GM18517 (cell line): Measurements from ENCODE around the gene ATXN3L.

ENCODE experiments used
- ATAC-seq: cut with Tn5 transposase; IDR thresholded peaks from one replicate; pipeline ENCODE4 v1.9.1; 2021; ENCODE audit warnings: mild to moderate bottlenecking, moderate library complexity; ENCODE audit not compliant: unreplicated experiment

ATXN3L gene

DNA sequence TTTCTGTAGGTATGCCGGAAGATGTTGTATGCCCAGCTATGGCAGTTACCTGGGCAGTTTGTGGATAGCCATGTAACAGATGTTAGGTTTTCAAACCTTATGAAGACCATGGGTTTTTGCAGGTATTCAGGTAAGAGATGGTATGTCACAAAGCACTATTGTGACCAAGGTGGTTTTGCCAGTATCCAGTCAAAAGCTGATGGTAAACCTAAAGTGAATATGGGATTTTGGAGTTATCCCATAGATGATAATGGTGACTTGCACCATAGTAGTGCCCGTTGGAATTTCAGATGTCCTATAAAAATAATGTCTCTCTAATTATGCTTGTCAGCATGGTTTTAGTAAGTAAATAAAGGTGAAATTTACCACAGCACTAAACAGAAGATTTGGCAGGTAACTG lies at the start of gene ATXN3L:
TSS of gene ATXN3L (minus strand) at position 101 of the 400 bp plus-strand sequence. CDS start 119 bp downstream, outside the sequence.
- ATAC-seq: no peak

GRCh38 chrX:13369256-13370030 lies 49.6 kb upstream of the ATXN3L start:
- no peak for ATAC-seq

DNA sequence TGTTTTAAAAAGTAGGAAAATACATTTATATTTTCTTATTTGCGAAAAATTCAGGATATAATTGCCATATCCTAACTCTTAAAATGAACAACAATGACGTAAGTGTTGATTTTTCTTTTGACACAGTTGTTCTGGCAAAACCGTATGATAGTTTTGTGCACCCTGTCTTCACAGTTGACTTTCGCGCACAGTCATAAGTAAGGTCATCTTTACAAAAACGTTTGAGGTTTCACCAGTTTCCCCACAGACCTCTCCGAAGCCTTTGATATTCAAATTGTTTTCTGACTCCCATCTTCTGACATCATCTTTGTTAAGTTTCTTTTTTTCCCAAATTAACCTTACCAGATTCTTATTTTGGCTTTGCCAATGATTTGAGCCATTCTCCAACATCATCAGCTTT lies 48.1 kb upstream of the ATXN3L start:
- ATAC-seq: no peak

- ATAC-seq: no peak
Observed at GRCh38 chrX:13366698-13367097, 46.8 kb upstream of the ATXN3L start.

DNA sequence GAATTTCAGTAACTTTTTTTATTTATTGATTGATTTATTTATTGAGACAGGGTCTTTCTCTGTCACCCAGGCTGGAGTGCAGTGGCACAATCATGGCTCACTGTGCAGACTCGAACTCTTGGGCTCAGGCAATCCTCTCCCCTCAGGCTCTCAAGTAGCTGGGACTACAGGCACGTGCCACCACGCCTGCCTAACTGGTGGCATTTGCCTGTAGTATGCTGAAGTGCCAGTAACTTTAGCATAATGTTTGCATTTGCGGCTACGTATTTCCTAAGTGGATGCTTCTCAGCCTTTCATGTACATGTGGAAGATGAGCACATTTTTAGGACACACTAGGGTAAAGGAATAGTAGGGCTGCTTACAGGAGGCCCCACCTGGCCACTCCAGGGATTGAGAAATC lies 45.3 kb upstream of the ATXN3L start:
- ATAC-seq: no peak

GRCh38 chrX:13364230-13364857 lies 44.5 kb upstream of the ATXN3L start:
- no peak for ATAC-seq

- ATAC-seq: no peak
Observed at GRCh38 chrX:13360146-13360545, 40.3 kb upstream of the ATXN3L start.

DNA sequence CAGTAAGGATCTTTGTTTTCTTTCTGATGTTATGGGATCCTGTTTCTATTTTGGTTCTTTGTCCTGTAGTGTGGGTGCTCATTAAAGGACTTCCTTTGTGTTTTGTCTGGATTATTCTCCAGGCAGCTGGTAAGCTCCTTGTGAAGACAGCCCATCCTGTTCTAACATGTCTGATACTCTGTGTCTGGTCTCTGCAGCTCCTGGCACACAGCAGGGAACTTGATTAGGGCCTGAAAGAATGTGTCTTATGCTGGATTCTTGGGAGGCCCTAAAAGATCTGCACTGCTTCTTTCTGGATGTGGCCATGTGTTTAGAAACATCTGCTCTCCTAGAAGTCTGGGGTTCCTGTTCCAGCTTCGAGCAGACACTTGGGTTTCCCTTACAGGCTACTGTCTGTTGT lies 38.1 kb upstream of the ATXN3L start:
- ATAC-seq: no peak

DNA sequence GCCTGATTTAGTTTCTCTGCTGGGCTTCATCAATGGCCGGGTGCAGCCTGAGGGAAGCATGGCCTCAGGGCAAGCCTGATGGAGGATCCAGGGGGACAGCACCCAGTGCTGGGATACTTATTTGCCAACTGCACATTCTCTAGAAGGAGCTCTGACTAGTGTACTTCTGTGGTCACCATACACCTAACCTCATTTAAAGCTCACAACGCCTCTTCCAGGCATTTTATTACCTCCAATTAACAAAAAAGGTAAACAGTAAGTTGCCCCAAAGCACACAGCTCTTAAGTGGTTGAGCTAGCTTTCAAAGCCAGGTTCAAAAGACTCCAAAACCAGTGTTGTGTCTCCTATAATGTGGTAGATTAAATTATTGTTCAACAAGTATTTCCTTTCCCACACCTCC lies 26.8 kb upstream of the ATXN3L start:
- ATAC-seq: no peak

- ATAC-seq: no peak
Observed at GRCh38 chrX:13345438-13345837, 25.6 kb upstream of the ATXN3L start.

DNA sequence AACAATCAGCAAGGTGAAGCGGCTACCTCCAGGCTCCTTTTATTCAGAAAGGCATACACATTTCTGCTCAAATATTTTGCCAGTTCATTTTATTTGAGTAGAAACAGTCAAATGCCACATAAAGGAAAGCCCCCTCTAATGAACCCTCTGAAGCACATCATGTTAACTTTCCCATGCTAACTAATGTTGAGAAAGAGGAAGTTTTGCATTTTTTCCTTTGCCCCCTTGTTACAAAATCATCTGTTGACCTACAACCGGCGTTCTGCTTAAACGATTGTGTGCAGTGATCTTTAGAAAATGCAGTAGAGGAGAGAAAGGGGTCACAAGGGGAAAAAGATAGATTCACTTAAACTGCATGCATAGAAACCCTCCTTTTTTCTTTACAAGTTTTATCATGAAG lies 25.2 kb upstream of the ATXN3L start:
- no peak for ATAC-seq

DNA sequence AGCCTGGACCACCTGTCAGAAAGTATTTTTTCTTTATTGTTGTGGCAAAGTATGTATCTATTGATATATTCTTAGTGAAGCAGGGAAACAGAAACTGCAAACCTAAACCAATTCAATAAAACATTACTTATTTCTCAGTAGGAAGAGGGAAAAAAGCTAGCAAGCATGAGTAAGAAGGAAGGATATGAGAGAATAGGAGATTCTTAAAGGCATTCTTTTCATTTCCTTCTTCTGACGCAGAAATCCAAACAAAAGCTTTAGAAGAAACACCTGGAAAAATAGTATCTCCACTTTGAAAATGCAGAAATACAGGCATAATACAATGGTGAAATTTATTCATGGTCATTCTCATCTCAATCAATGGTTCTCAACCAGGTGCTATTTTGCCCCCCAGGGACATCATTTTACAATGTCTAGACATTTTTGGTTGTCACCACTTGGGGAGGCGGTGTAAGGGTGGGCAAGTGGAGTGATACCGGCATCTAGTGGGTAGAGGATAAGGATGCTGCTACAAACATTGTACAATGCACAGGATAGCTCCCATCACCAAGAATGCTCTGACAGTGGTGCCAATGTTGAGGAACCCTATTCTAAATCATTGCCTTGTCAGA lies 21.7 kb upstream of the ATXN3L start:
- ATAC-seq: no peak

DNA sequence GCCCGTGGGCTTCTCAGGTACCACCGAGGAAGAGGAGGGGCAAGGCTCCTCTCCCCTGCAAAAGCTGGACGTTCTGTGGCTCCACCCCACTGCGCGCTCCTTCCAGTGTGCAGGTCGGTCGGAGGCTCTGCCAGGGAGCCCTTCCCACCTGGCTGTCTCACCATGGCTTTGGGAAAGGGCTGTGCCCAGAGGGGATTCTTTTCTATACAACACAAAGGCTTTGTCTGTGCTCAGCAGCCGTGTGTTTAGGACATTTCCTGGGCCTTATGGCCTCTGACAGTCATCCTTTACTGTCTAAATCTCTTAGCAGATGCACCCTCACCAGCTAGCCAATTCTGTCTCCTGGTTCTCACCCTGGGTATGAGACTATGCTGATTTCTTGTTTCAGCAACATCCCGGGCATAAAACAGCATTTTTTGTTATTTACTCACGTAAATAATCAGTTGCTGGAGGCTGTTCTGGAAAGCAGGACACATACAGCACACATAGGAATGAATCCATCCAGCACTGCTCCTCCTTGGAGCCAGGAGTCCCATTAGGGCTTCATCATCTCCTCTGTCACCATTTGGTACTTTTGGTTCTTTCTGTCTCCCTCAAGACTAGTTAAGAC lies 20.4 kb upstream of the ATXN3L start:
- no peak for ATAC-seq

DNA sequence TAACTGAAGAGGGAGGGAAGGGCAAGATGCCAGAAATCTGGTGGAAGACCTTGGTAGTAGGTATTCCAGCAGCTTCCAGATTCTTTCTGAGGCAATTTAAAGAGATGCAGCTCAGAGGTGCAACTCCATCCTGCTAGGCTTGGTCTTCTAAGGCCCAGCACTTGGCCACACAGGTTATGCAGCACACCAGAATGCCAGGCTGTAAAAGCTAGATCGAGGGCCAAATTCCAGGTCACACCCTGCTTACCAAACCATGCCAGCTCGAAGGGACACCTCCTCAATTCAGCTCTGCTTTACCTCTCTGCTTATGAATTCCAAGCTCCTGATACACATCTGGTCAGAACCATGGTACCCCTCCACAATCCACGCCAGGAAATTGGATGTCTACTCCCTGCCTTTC lies 19.8 kb upstream of the ATXN3L start:
- ATAC-seq: no peak

GRCh38 chrX:13338996-13339515 lies 19.2 kb upstream of the ATXN3L start:
- ATAC-seq: no peak

GRCh38 chrX:13334491-13334890 lies 14.6 kb upstream of the ATXN3L start:
- no peak for ATAC-seq

- no peak for ATAC-seq
Observed at GRCh38 chrX:13330446-13330845, 10.6 kb upstream of the ATXN3L start.

DNA sequence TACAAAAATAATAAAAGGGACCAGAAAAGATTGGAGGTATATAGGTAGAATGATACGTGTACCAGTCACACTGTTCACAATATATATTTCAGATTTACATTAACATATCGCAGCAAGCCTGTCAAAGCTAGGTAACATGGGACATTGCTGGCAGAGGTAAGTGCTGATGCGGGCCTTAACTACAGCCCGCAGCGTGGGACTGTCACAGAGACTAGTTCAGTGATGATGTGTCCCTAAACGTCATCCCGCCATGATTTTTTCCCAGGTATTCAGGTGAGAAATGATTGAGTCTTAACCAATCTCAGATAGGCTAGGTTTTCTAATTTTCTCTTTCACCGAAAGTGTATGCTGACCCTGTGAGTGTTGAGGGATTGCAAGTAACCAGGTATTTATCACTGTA lies 7.8 kb upstream of the ATXN3L start:
- ATAC-seq: no peak

DNA sequence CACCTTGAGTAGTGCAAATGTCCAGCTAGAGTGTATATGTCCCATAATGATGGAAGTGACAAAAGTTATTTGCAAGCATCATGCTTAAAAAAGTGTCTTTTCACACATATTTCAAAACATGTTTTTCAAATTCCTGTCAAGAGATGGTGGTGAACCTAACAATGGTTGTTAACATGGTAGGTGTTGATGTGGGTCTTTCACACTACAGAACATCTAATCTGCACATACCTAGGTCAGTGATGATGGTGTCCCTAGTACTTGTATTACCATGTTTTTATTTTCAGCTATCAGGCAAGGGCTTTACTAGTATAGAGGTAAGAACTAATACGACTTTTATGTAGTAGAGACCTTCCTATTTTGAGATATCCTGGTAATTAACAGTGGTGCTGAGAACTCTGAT lies 3.4 kb upstream of the ATXN3L start:
- ATAC-seq: no peak

DNA sequence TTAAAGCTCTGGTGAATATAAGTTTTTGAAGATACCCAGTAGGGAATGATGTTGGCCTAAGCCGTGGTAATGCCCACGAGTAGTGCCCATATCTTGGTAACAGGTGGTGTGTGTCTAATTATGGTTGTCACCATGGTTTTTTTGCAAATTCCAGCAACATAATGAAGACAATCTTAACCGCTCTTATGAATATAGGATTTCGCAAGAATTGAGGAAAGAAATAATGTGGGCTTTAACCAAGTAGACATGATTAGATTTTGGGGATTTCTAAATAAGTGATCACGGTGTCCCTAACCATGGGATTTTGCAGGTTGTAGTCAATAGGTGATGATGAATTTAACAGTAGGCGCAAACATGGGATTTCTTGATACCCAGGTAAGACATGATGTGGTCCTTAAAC lies 2.5 kb downstream of the ATXN3L start:
- ATAC-seq: no peak

- no peak for ATAC-seq
Observed at GRCh38 chrX:13311560-13311959, 8.3 kb downstream of the ATXN3L start.

DNA sequence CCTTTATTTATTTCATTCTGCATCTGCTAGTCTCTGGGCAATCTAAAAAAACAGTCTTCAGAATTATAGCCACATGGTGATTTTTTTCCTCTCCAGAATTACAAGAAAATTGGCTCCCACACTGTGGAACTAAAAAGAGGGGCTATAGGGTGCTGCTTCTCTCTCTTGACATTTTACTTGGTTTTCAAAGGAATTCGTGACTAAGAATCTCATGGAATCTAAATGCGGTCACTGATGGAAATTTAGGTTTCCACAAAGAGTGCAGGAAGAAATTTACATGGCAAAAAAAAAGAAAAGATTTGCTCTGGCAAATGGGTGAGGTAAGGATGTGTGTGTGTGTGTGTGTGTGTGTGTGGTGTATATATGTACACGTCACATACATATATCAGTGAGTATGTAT lies 10.2 kb downstream of the ATXN3L start:
- no peak for ATAC-seq
